K562 (cell line): ENCODE results near the gene PYCR2. TPM values are rescaled to one million over a fixed set of nuclear protein-coding genes. Genes with fewer than 3 reads are reported as not detected.

Experiments
- BRCA1 ChIP-seq, 2 experiments: fragments of 450-650 bp in 1 of 2; sonication (generic) in 1 of 2; formaldehyde crosslinking in 1 of 2; IDR thresholded peaks; 2 replicates each; pipeline versions ENCODE4 v1.5.0 to v1.6.1; 2017 to 2020; ENCODE audit warnings: mild to moderate bottlenecking in 1 of 2, missing genetic modification reagents in 1 of 2
- CHD1 ChIP-seq: fragments of 200-600 bp; sonication (generic); IDR thresholded peaks from one replicate; pipeline ENCODE4 v1.6.1; 2012; ENCODE audit warnings: mild to moderate bottlenecking, moderate library complexity, low read length, inconsistent platforms
- FOXA1 ChIP-seq: fragments of 450-650 bp; IDR thresholded peaks from 2 replicates; pipeline ENCODE4 v1.6.1; 2016; ENCODE audit warnings: mild to moderate bottlenecking, borderline replicate concordance
- GATA2 ChIP-seq: sonication (generic); formaldehyde crosslinking; IDR thresholded peaks from 2 replicates; pipeline ENCODE4 v1.4.0; 2020; ENCODE audit warnings: mild to moderate bottlenecking, missing genetic modification reagents
- HDAC3 ChIP-seq: fragments of 450-650 bp; IDR thresholded peaks from 2 replicates; pipeline ENCODE4 v1.6.1; 2018; ENCODE audit warnings: borderline replicate concordance, mild to moderate bottlenecking, moderate library complexity; ENCODE audit not compliant: partially characterized antibody
- HDAC8 ChIP-seq: fragments of 450-650 bp; IDR thresholded peaks from 2 replicates; pipeline ENCODE4 v1.6.1; 2016; ENCODE audit warnings: mild to moderate bottlenecking, missing genetic modification characterization, moderate library complexity, missing compliant biosample characterization
- MECOM ChIP-seq: fragments of 250-450 bp; sonication (Bioruptor Pico); IDR thresholded peaks from 2 replicates; pipeline ENCODE4 v1.8.0; 2022; ENCODE audit warnings: inconsistent platforms
- NELFE ChIP-seq: IDR thresholded peaks from 2 replicates; pipeline ENCODE4 v1.6.1; 2011; ENCODE audit warnings: mild to moderate bottlenecking; ENCODE audit not compliant: insufficient read depth, insufficient read length
- NONO ChIP-seq, 2 experiments: fragments of 200-400 bp in 1 of 2; fragments of 450-650 bp in 1 of 2; formaldehyde crosslinking in 1 of 2; IDR thresholded peaks; 2 replicates each; pipeline ENCODE4 v1.6.1; 2017; ENCODE audit warnings: low read depth in 2 of 2, mild to moderate bottlenecking in 2 of 2, moderate library complexity in 2 of 2, low read length in 1 of 2
- PHB2 ChIP-seq: fragments of 450-650 bp; IDR thresholded peaks from 2 replicates; pipeline ENCODE4 v1.6.1; 2017; ENCODE audit warnings: low read depth
- SAFB2 ChIP-seq: fragments of 200-400 bp; formaldehyde crosslinking; IDR thresholded peaks from 2 replicates; pipeline ENCODE4 v1.6.1; 2018; ENCODE audit warnings: borderline replicate concordance, low read length, low read depth, moderate library complexity; ENCODE audit not compliant: severe bottlenecking
- SRF ChIP-seq, 2 experiments: fragments of 250-450, 450-650 bp in 1 of 2; sonication (Bioruptor Pico) in 1 of 2; sonication (generic) in 1 of 2; formaldehyde crosslinking; IDR thresholded peaks; 2 replicates each; pipeline versions ENCODE4 v1.5.0 to v1.5.1; 2020 to 2022; ENCODE audit warnings: mild to moderate bottlenecking in 1 of 2, missing genetic modification reagents in 1 of 2
- ZNF217 ChIP-seq: sonication (generic); formaldehyde crosslinking; IDR thresholded peaks from 2 replicates; pipeline ENCODE4 v1.8.0; 2022; ENCODE audit warnings: mild to moderate bottlenecking, missing genetic modification reagents
- ZNF354B ChIP-seq: fragments of 250-450 bp; sonication (Bioruptor Pico); IDR thresholded peaks from 2 replicates; pipeline ENCODE4 v1.4.0; 2020
- polyA plus RNA-seq, 8 experiments: library from polyadenylated mRNA; depleted of rRNA in 4 of 8; stranded (reverse) in 5 of 8; unstranded in 3 of 8; fragments of >200 nt; fragmentation: Nextera tagmentation in 2 of 8; fragmentation: Illumina TruSeq in 1 of 8; extraction: Ambion mirVana in 2 of 8; extraction: Trizol in 1 of 8; gene quantifications; 2 replicates each; pipeline versions ENCODE4 v1.2.1 to v1.2.3, GENCODE V29; 2011 to 2014; ENCODE audit warnings: inconsistent platforms in 1 of 8, missing spikeins in 1 of 8
- total RNA-seq, 7 experiments: library from RNA; depleted of rRNA in 6 of 7; stranded (reverse); fragments of >200 nt in 6 of 7; fragmentation: Illumina TruSeq in 2 of 7; extraction: Trizol in 2 of 7; gene quantifications; 2 replicates each; pipeline versions ENCODE4 v1.2.1 to v1.2.3, GENCODE V29; 2011 to 2021; ENCODE audit warnings: low replicate concordance in 1 of 7
- TF ChIP-seq, protein P1 (sequence below): fragments of 450-650 bp; IDR thresholded peaks from 2 replicates; pipeline ENCODE4 v1.6.1; 2016; ENCODE audit warnings: borderline replicate concordance
- TF ChIP-seq, protein P2 (sequence below): fragments of 450-650 bp; formaldehyde crosslinking; IDR thresholded peaks from 2 replicates; pipeline ENCODE4 v1.4.0; 2020; ENCODE audit warnings: mild to moderate bottlenecking, moderate library complexity
- TF ChIP-seq, protein P3 (sequence below): fragments of 450-650 bp; formaldehyde crosslinking; IDR thresholded peaks from 2 replicates; pipeline ENCODE4 v1.4.0; 2020; ENCODE audit warnings: mild to moderate bottlenecking, moderate library complexity
- TF ChIP-seq, protein P4 (sequence below): fragments of 450-650 bp; IDR thresholded peaks from 2 replicates; pipeline ENCODE4 v1.6.1; 2018; ENCODE audit warnings: mild to moderate bottlenecking, low read depth; ENCODE audit not compliant: partially characterized antibody

PYCR2 gene
- total and polyA plus RNA-seq, 9 of the 15 experiments (the other 6 are each of a cell fraction or from before 2014, with no cell fraction given) = 5.5 to 219 (median 127) TPM

DNA sequence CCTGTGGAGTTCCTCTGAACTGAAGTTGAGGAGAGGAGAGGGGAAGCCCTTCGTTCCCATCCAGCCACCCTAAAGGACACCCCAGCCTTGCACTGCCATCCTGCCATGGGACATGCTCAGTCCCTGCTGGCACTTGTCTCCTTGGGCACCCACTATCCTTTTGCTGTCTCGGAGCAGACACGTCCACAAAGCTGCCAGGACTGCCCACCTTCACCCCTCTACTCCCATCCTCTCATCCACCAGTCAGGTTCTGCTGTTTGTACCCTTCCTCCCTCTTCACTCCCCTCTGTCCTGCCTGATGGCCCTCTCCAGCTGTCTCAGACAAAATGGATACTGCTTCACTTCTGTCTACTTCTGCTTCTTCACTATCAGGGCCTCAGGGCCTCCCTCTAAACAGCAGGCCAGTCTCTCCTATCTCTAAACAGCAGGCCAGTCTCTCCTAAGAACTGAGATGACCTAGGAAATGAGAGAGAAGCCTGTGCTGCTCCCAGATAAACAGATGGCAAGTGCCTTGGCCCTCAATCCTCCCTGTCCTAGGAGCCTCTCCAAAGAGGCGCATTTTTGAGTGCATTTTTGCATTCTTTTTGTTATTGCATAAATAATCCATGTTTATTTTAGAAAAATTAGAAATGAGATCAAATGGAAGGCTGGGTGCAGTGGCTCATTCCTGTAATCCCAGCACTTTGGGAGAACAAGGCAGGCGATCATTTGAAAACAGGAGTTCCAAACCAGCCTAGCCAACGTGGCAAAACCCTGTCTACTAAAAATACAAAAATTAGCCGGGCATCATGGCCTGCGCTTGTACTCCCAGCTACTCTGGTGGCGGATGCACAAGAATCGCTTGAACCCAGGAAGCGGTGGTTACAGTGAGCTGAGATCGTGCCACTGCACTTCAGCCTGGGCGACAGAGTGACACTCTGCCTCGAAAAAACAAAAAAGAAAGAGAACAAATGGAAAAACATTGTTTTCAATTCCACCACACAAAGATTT lies 4.4 kb upstream of the PYCR2 start (continued):
- TF ChIP-seq, protein P1, sequence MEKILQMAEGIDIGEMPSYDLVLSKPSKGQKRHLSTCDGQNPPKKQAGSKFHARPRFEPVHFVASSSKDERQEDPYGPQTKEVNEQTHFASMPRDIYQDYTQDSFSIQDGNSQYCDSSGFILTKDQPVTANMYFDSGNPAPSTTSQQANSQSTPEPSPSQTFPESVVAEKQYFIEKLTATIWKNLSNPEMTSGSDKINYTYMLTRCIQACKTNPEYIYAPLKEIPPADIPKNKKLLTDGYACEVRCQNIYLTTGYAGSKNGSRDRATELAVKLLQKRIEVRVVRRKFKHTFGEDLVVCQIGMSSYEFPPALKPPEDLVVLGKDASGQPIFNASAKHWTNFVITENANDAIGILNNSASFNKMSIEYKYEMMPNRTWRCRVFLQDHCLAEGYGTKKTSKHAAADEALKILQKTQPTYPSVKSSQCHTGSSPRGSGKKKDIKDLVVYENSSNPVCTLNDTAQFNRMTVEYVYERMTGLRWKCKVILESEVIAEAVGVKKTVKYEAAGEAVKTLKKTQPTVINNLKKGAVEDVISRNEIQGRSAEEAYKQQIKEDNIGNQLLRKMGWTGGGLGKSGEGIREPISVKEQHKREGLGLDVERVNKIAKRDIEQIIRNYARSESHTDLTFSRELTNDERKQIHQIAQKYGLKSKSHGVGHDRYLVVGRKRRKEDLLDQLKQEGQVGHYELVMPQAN = peak; percentile 76
- TF ChIP-seq GATA2 (peak; percentile 100), NELFE (no peak), HDAC8 (tag) (peak; percentile 92), MECOM (CRISPR knock-in tag) (no peak; the same call in 1 of the 2 replicates), CHD1 (no peak), FOXA1 (no peak), ZNF354B (CRISPR knock-in tag) (peak; percentile 67; the same call in 1 of the 2 replicates), HDAC3 (peak; percentile 98), SAFB2 (no peak), SRF (CRISPR knock-in tag; IDR thresholded peaks at IDR 0.05) (peak; percentile 62 to 72; a peak in 2 of 4 replicates), NONO (IDR thresholded peaks at IDR 0.05; ENCODE audit: low read depth in 2 of 2, low read length in 1 of 2) (peak in 1 of 2 experiments; percentile 86; a peak in 2 of 4 replicates), BRCA1 (IDR thresholded peaks at IDR 0.05) (no peak), BRCA1 (CRISPR knock-in tag; IDR thresholded peaks at IDR 0.05) (no peak), PHB2 (peak; percentile 99), ZNF217 (no peak)
- TF ChIP-seq, protein P2, sequence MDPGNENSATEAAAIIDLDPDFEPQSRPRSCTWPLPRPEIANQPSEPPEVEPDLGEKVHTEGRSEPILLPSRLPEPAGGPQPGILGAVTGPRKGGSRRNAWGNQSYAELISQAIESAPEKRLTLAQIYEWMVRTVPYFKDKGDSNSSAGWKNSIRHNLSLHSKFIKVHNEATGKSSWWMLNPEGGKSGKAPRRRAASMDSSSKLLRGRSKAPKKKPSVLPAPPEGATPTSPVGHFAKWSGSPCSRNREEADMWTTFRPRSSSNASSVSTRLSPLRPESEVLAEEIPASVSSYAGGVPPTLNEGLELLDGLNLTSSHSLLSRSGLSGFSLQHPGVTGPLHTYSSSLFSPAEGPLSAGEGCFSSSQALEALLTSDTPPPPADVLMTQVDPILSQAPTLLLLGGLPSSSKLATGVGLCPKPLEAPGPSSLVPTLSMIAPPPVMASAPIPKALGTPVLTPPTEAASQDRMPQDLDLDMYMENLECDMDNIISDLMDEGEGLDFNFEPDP (CRISPR knock-in tag) = 0 out of 2 replicates have a peak, but pooled peaks have one; percentile 64
- TF ChIP-seq, protein P3, sequence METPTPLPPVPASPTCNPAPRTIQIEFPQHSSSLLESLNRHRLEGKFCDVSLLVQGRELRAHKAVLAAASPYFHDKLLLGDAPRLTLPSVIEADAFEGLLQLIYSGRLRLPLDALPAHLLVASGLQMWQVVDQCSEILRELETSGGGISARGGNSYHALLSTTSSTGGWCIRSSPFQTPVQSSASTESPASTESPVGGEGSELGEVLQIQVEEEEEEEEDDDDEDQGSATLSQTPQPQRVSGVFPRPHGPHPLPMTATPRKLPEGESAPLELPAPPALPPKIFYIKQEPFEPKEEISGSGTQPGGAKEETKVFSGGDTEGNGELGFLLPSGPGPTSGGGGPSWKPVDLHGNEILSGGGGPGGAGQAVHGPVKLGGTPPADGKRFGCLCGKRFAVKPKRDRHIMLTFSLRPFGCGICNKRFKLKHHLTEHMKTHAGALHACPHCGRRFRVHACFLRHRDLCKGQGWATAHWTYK (CRISPR knock-in tag) = peak; percentile 96
- TF ChIP-seq, protein P4, sequence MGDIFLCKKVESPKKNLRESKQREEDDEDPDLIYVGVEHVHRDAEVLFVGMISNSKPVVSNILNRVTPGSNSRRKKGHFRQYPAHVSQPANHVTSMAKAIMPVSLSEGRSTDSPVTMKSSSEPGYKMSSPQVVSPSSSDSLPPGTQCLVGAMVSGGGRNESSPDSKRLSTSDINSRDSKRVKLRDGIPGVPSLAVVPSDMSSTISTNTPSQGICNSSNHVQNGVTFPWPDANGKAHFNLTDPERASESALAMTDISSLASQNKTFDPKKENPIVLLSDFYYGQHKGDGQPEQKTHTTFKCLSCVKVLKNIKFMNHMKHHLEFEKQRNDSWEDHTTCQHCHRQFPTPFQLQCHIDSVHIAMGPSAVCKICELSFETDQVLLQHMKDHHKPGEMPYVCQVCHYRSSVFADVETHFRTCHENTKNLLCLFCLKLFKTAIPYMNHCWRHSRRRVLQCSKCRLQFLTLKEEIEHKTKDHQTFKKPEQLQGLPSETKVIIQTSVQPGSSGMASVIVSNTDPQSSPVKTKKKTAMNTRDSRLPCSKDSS = no peak
